ENCODE data around the gene COBL. TPM values are rescaled to one million over a fixed set of nuclear protein-coding genes. Genes with fewer than 3 reads are reported as not detected.

COBL gene
- total and polyA plus RNA-seq, 2 experiments from 2014 or later: 0.07 to 0.69 TPM

GRCh38 chr7:51082940-51083533 is 233.6 kb downstream of the COBL start:
- TF ChIP-seq, protein P1, sequence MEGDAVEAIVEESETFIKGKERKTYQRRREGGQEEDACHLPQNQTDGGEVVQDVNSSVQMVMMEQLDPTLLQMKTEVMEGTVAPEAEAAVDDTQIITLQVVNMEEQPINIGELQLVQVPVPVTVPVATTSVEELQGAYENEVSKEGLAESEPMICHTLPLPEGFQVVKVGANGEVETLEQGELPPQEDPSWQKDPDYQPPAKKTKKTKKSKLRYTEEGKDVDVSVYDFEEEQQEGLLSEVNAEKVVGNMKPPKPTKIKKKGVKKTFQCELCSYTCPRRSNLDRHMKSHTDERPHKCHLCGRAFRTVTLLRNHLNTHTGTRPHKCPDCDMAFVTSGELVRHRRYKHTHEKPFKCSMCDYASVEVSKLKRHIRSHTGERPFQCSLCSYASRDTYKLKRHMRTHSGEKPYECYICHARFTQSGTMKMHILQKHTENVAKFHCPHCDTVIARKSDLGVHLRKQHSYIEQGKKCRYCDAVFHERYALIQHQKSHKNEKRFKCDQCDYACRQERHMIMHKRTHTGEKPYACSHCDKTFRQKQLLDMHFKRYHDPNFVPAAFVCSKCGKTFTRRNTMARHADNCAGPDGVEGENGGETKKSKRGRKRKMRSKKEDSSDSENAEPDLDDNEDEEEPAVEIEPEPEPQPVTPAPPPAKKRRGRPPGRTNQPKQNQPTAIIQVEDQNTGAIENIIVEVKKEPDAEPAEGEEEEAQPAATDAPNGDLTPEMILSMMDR (IDR thresholded peaks at IDR 0.05; ENCODE audit: low read depth, low read length): no peak
- no peak overlapping the region for H3K4me3 ChIP-seq
- no peak for DNase-seq (ENCODE audit: low read depth in 1 of 2, low spot score in 1 of 2)

GRCh38 chr7:51082096-51082840 is 234.3 kb downstream of the COBL start:
- peaks cover 11% of the 10 kb centered on the region for H3K4me1 ChIP-seq (ENCODE audit: low read depth)
- peak in 1 of 2 donors; percentile 13 for DNase-seq (ENCODE audit: low read depth in 1 of 2, low spot score in 1 of 2)
- no peaks in the 10 kb centered on the region for H3K9me3 ChIP-seq (ENCODE audit: low read depth)
- H3K4me3 ChIP-seq: no peak overlapping the region
- no peaks in the 10 kb centered on the region for H3K27me3 ChIP-seq
- no peak overlapping the region for H3K27ac ChIP-seq
- TF ChIP-seq, protein P1 (IDR thresholded peaks at IDR 0.05; ENCODE audit: low read depth, low read length): no peak
- H3K36me3 ChIP-seq: no peaks in the 10 kb centered on the region

More at GRCh38 chr7:51082940-51083533, 233.6 kb downstream of the COBL start:
- H3K4me1 ChIP-seq (ENCODE audit: low read depth): peaks cover 11% of the 10 kb centered on the region
- no peak overlapping the region for H3K27ac ChIP-seq
- H3K36me3 ChIP-seq: no peaks in the 10 kb centered on the region
- no peaks in the 10 kb centered on the region for H3K27me3 ChIP-seq
- no peaks in the 10 kb centered on the region for H3K9me3 ChIP-seq (ENCODE audit: low read depth)

GRCh38 chr7:51081270-51081890 is 235.2 kb downstream of the COBL start:
- Histone ChIP-seq H3K4me3 (no peak overlapping the region), H3K27me3 (no peaks in the 10 kb centered on the region), H3K9me3 (ENCODE audit: low read depth) (no peaks in the 10 kb centered on the region), H3K4me1 (ENCODE audit: low read depth) (peaks cover 11% of the 10 kb centered on the region), H3K36me3 (no peaks in the 10 kb centered on the region), H3K27ac (no peak overlapping the region)
- DNase-seq (ENCODE audit: low read depth in 1 of 2, low spot score in 1 of 2): no peak
- TF ChIP-seq, protein P1 (IDR thresholded peaks at IDR 0.05; ENCODE audit: low read depth, low read length): no peak

DNA sequence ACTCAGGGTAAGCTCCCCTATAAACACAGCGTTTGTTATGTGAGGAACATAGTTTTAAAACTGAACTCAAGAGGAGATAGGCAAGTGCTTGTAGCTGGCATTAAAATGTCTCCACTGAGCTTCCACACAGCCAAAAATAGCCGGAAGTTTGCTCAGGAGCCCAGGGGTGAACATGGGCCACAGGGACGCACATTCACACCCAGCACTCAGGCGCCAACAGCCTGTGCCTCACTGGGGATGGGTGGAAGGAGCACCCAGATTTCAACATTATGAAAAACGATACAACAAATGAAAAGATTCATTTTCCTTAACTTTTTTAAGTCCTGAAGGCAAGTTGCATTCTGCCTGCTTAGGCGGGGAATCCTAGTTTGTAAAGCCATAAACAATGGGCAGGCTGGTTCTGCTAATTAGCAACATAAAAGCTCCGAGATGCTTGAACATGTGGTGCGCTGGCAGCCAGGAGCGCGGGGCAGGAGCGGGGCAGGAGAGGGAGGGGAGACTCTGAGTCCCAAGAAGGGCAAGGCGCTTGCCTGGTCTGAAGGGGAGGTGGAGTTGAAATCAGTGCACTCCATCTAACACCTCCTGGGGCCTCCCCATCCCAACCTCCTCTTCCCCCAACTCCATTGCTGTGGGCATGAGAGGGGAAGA is 235.9 kb downstream of the COBL start:
- H3K36me3 ChIP-seq: no peaks in the 10 kb centered on the region
- H3K27me3 ChIP-seq: no peaks in the 10 kb centered on the region
- DNase-seq (ENCODE audit: low read depth in 1 of 2, low spot score in 1 of 2): no peak
- no peaks in the 10 kb centered on the region for H3K9me3 ChIP-seq (ENCODE audit: low read depth)
- H3K4me3 ChIP-seq: no peak overlapping the region
- TF ChIP-seq, protein P1 (IDR thresholded peaks at IDR 0.05; ENCODE audit: low read depth, low read length): no peak
- H3K27ac ChIP-seq: no peak overlapping the region
- H3K4me1 ChIP-seq (ENCODE audit: low read depth): peaks cover 11% of the 10 kb centered on the region

DNA sequence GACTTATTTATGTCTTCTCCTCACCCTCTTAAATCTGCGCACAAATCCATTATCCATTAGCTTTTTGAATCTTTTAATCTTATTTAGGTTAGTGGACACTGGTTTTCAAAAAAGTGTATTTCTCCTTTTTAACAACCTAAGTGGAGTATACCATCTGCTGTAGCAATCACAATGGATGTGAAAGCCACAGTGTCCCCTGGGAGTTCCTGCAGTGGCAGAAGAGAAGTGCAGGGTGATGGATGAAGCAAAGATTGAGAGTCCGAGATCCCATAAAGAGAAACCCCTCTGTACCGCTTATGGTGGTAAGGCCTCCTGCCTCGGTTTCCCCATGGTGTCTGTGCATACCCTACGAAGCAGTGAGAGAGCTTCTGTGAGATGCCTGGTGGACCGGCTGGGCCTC is 236.4 kb downstream of the COBL start:
- TF ChIP-seq, protein P1 (IDR thresholded peaks at IDR 0.05; ENCODE audit: low read depth, low read length): no peak
- H3K4me1 ChIP-seq (ENCODE audit: low read depth): peaks cover 11% of the 10 kb centered on the region
- DNase-seq (ENCODE audit: low read depth in 1 of 2, low spot score in 1 of 2): no peak
- no peak overlapping the region for H3K4me3 ChIP-seq
- no peak overlapping the region for H3K27ac ChIP-seq
- H3K27me3 ChIP-seq: no peaks in the 10 kb centered on the region
- H3K9me3 ChIP-seq (ENCODE audit: low read depth): no peaks in the 10 kb centered on the region
- no peaks in the 10 kb centered on the region for H3K36me3 ChIP-seq
